ENCODE measurements around the gene TENT4B.

TENT4B gene

GRCh38 chr16:50198802-50199403 is 45.8 kb downstream of the TENT4B start:
- DNase-seq: no peak

GRCh38 chr16:50201787-50202186 is 48.7 kb downstream of the TENT4B start:
- no peak for DNase-seq

GRCh38 chr16:50202926-50203624 is 50.0 kb downstream of the TENT4B start:
- no peak for DNase-seq

GRCh38 chr16:50203681-50204080 is 50.6 kb downstream of the TENT4B start:
- DNase-seq: no peak

GRCh38 chr16:50204453-50205108 is 51.5 kb downstream of the TENT4B start:
- no peak for DNase-seq

GRCh38 chr16:50207652-50208051 is 54.5 kb downstream of the TENT4B start:
- no peak for DNase-seq

GRCh38 chr16:50208460-50208931 is 55.4 kb downstream of the TENT4B start:
- DNase-seq: no peak

GRCh38 chr16:50209546-50210265 is 56.6 kb downstream of the TENT4B start:
- no peak for DNase-seq

- DNase-seq: peak; percentile 61
Measured at GRCh38 chr16:50210266-50211038, 57.3 kb downstream of the TENT4B start.

- peak; percentile 11 for DNase-seq
Measured at GRCh38 chr16:50213939-50214519, 60.9 kb downstream of the TENT4B start.

- no peak for DNase-seq
Measured at GRCh38 chr16:50215680-50216079, 62.6 kb downstream of the TENT4B start.

- DNase-seq: no peak
Measured at GRCh38 chr16:50216231-50216630, 63.1 kb downstream of the TENT4B start.

GRCh38 chr16:50219402-50219975 is 66.4 kb downstream of the TENT4B start:
- no peak for DNase-seq

GRCh38 chr16:50224286-50224685 is 71.2 kb downstream of the TENT4B start:
- DNase-seq: no peak

GRCh38 chr16:50227120-50227519 is 74.0 kb downstream of the TENT4B start:
- DNase-seq: no peak

- no peak for DNase-seq
Measured at GRCh38 chr16:50227665-50228064, 74.6 kb downstream of the TENT4B start.

GRCh38 chr16:50228364-50228868 is 75.3 kb downstream of the TENT4B start:
- no peak for DNase-seq

- DNase-seq: no peak
Measured at GRCh38 chr16:50229149-50229726, 76.1 kb downstream of the TENT4B start.

GRCh38 chr16:50234771-50235556 is 81.9 kb downstream of the TENT4B start:
- DNase-seq: no peak

- DNase-seq: peak; percentile 16
Measured at GRCh38 chr16:50235581-50235980, 82.5 kb downstream of the TENT4B start.
